Activated gamma-delta T cell treated with anti-CD3 and anti-CD28 coated beads, Interleukin-2, amount 50 U/mL, for 16 hours (primary cell): ENCODE results near the gene DNHD1.

Source experiments
- DNase-seq: peaks from one replicate; pipeline ENCODE4 v3.0.0-alpha.2; 2020; ENCODE audit warnings: low read depth

Gene DNHD1

GRCh38 chr11:6612213-6613041, 115.3 kb downstream of the DNHD1 start, which contains the start of gene TAF10:
TAF10 (minus strand) TSS chr11:6612216; CDS start chr11:6612189, 27 bp downstream.
- peak; percentile 91 for DNase-seq

GRCh38 chr11:6613496-6613895, 116.4 kb downstream of the DNHD1 start:
- DNase-seq: no peak

GRCh38 chr11:6614446-6614845, 117.4 kb downstream of the DNHD1 start:
- no peak for DNase-seq

- DNase-seq: no peak
These were observed 118.0 kb downstream of the DNHD1 start for GRCh38 chr11:6615046-6615445.

- DNase-seq: no peak
These were observed 119.0 kb downstream of the DNHD1 start for GRCh38 chr11:6615882-6616585.

GRCh38 chr11:6616596-6617250, 119.6 kb downstream of the DNHD1 start:
- DNase-seq: no peak

- DNase-seq: no peak
These were observed 120.3 kb downstream of the DNHD1 start for GRCh38 chr11:6617315-6617781.

GRCh38 chr11:6618117-6619003, 121.3 kb downstream of the DNHD1 start:
- DNase-seq: peak; percentile 41

GRCh38 chr11:6619004-6619745, 122.1 kb downstream of the DNHD1 start, which contains the start of gene TPP1:
TPP1 (minus strand) TSS chr11:6619422; CDS start chr11:6619400, 22 bp downstream.
- DNase-seq: peak; percentile 87

- DNase-seq: no peak
These were observed 123.6 kb downstream of the DNHD1 start for GRCh38 chr11:6620636-6621035.
